SH-SY5Y (cell line): ENCODE results near the gene SOWAHC.

ENCODE experiments used
- GATA2 ChIP-seq: IDR thresholded peaks from 2 replicates; pipeline ENCODE4 v1.6.1; 2011; ENCODE audit warnings: mild to moderate bottlenecking, low read depth, low read length
- GATA3 ChIP-seq: IDR thresholded peaks from 2 replicates; pipeline ENCODE4 v1.6.1; 2011; ENCODE audit warnings: low read depth, mild to moderate bottlenecking, low read length, moderate library complexity

GRCh38 chr2:109582928-109583895, 31.0 kb upstream of the SOWAHC start:
- no peak for TF ChIP-seq GATA2
- TF ChIP-seq GATA3, result no peak
